ENCODE measurements around the gene EPB41L4B.

The EPB41L4B gene

GRCh38 chr9:109239240-109239639 lies 81.6 kb downstream of the EPB41L4B start:
- H3K4me3 ChIP-seq = no peak overlapping the region
- no peak for TF ChIP-seq CTCF (IDR thresholded peaks at IDR 0.05)
- H3K27ac ChIP-seq = no peak overlapping the region
- no peak for DNase-seq (ENCODE audit: low spot score)

GRCh38 chr9:109238655-109239054 lies 82.2 kb downstream of the EPB41L4B start:
- no peak for DNase-seq (ENCODE audit: low spot score)
- TF ChIP-seq CTCF (IDR thresholded peaks at IDR 0.05) = no peak

GRCh38 chr9:109238125-109238524 lies 82.7 kb downstream of the EPB41L4B start:
- no peak for TF ChIP-seq CTCF (IDR thresholded peaks at IDR 0.05)
- Histone ChIP-seq H3K27ac (no peak overlapping the region), H3K4me3 (no peak overlapping the region)
- DNase-seq (ENCODE audit: low spot score) = no peak

More at GRCh38 chr9:109238655-109239054, 82.2 kb downstream of the EPB41L4B start:
- H3K4me3 ChIP-seq = no peak overlapping the region
- H3K27ac ChIP-seq = no peak overlapping the region

GRCh38 chr9:109232449-109233237 lies 88.2 kb downstream of the EPB41L4B start:
- H3K27ac ChIP-seq = no peak overlapping the region
- DNase-seq (ENCODE audit: low spot score) = no peak
- H3K4me3 ChIP-seq = no peak overlapping the region
- no peak for TF ChIP-seq CTCF (IDR thresholded peaks at IDR 0.05)

GRCh38 chr9:109231593-109231992 lies 89.3 kb downstream of the EPB41L4B start:
- no peak for TF ChIP-seq CTCF (IDR thresholded peaks at IDR 0.05)
- no peak for DNase-seq (ENCODE audit: low spot score)
- Histone ChIP-seq H3K4me3 (no peak overlapping the region), H3K27ac (no peak overlapping the region)

- no peak for TF ChIP-seq CTCF (IDR thresholded peaks at IDR 0.05)
- no peak overlapping the region for H3K27ac ChIP-seq
- no peak for DNase-seq (ENCODE audit: low spot score)
Measured at GRCh38 chr9:109230277-109230676, 90.6 kb downstream of the EPB41L4B start.

GRCh38 chr9:109229682-109230081 lies 91.2 kb downstream of the EPB41L4B start:
- H3K4me3 ChIP-seq = no peak overlapping the region
- TF ChIP-seq CTCF (IDR thresholded peaks at IDR 0.05) = no peak
- DNase-seq (ENCODE audit: low spot score) = no peak
- no peak overlapping the region for H3K27ac ChIP-seq

More at GRCh38 chr9:109230277-109230676, 90.6 kb downstream of the EPB41L4B start:
- no peak overlapping the region for H3K4me3 ChIP-seq
